MM.1S (cell line): ENCODE results near the gene BCAR1.

ENCODE experiments used
- DNase-seq: peaks from one replicate; pipeline ENCODE4 v3.0.0-alpha.2; 2015
- H2AFZ ChIP-seq: fragments of 300-600 bp; sonication (generic); 2 replicates; pipeline ENCODE4 v1.6.0; 2016; ENCODE audit warnings: antibody characterized with exemption, low read length
- H3F3A ChIP-seq: fragments of 300-600 bp; sonication (generic); 2 replicates; pipeline ENCODE4 v1.6.1; 2016; ENCODE audit warnings: mild to moderate bottlenecking, antibody characterized with exemption, low read length, moderate library complexity, mixed read lengths; ENCODE audit not compliant: insufficient read depth
- H3K27ac ChIP-seq: fragments of 300-600 bp; sonication (generic); 2 replicates; pipeline ENCODE4 v1.5.1; 2016; ENCODE audit warnings: mild to moderate bottlenecking, low read length
- H3K27me3 ChIP-seq: fragments of 300-600 bp; sonication (generic); replicated peaks from 2 replicates; pipeline ENCODE4 v1.6.0; 2016; ENCODE audit warnings: low read length; ENCODE audit not compliant: insufficient read depth
- H3K36me3 ChIP-seq: fragments of 300-600 bp; sonication (generic); replicated peaks from 2 replicates; pipeline ENCODE4 v1.6.1; 2016; ENCODE audit warnings: mild to moderate bottlenecking, low read length, mixed read lengths; ENCODE audit not compliant: insufficient read depth
- H3K4me1 ChIP-seq: fragments of 300-600 bp; sonication (generic); 2 replicates; pipeline ENCODE4 v1.6.1; 2016; ENCODE audit warnings: low read length, mixed read lengths
- H3K4me2 ChIP-seq: fragments of 300-600 bp; sonication (generic); 2 replicates; pipeline ENCODE4 v1.6.0; 2016; ENCODE audit warnings: low read depth, low read length
- H3K4me3 ChIP-seq: fragments of 300-600 bp; sonication (generic); 2 replicates; pipeline ENCODE4 v1.5.1; 2016; ENCODE audit warnings: low read length, mixed read lengths
- H3K79me2 ChIP-seq: fragments of 300-600 bp; sonication (generic); 2 replicates; pipeline ENCODE4 v1.6.1; 2016; ENCODE audit warnings: mixed run types, low read length, mixed read lengths
- H3K9ac ChIP-seq: fragments of 300-600 bp; sonication (generic); 2 replicates; pipeline ENCODE4 v1.6.1; 2016; ENCODE audit warnings: low read length, mixed read lengths
- H3K9me2 ChIP-seq: fragments of 300-600 bp; sonication (generic); replicated peaks from 2 replicates; pipeline ENCODE4 v1.6.1; 2016; ENCODE audit warnings: mild to moderate bottlenecking, low read length, mixed read lengths; ENCODE audit not compliant: insufficient read depth
- H3K9me3 ChIP-seq: fragments of 300-600 bp; sonication (generic); replicated peaks from 2 replicates; pipeline ENCODE4 v1.6.1; 2016; ENCODE audit warnings: mild to moderate bottlenecking, low read length, mixed read lengths; ENCODE audit not compliant: insufficient read depth
- H4K20me1 ChIP-seq: fragments of 300-600 bp; sonication (generic); 2 replicates; pipeline ENCODE4 v1.6.1; 2016; ENCODE audit warnings: mild to moderate bottlenecking, low read length, moderate library complexity, mixed read lengths; ENCODE audit not compliant: insufficient read depth
- CTCF ChIP-seq: fragments of 300-600 bp; sonication (generic); IDR thresholded peaks from 2 replicates; pipeline ENCODE4 v1.5.1; 2016; ENCODE audit warnings: antibody characterized with exemption, low read length, mixed read lengths
- EZH2 ChIP-seq: fragments of 300-600 bp; sonication (generic); optimal IDR thresholded peaks from 2 replicates; pipeline ENCODE3; 2017; ENCODE audit warnings: low read depth, mild to moderate bottlenecking, antibody characterized with exemption, low read length, mixed read lengths
- EZH2phosphoT487 ChIP-seq: fragments of 300-600 bp; sonication (generic); IDR thresholded peaks from 2 replicates; pipeline ENCODE4 v1.6.1; 2018; ENCODE audit warnings: antibody characterized with exemption, low read length

The BCAR1 gene

GRCh38 chr16:75230471-75231110 lies 20.8 kb downstream of the BCAR1 start:
- Histone ChIP-seq H3K4me2 (no peak overlapping the region), H2AFZ (no peak overlapping the region), H3K4me3 (no peak overlapping the region), H3K4me1 (no peaks in the 10 kb centered on the region), H3K9ac (no peak overlapping the region), H3K79me2 (no peaks in the 10 kb centered on the region), H3K27ac (no peak overlapping the region), H3F3A (no peaks in the 10 kb centered on the region), H3K27me3 (no peaks in the 10 kb centered on the region; the same call in 1 of the 2 replicates), H3K36me3 (no peaks in the 10 kb centered on the region), H3K9me3 (no peaks in the 10 kb centered on the region), H4K20me1 (no peaks in the 10 kb centered on the region), H3K9me2 (no peaks in the 10 kb centered on the region)
- DNase-seq, result no peak
- TF ChIP-seq EZH2 (no peak), EZH2phosphoT487 (no peak), CTCF (no peak)

- Histone ChIP-seq H3K36me3 (no peaks in the 10 kb centered on the region), H3K27me3 (no peaks in the 10 kb centered on the region; the same call in 1 of the 2 replicates), H3K4me2 (no peak overlapping the region), H3K4me1 (no peaks in the 10 kb centered on the region), H3K9ac (no peak overlapping the region), H3F3A (no peaks in the 10 kb centered on the region), H3K79me2 (no peaks in the 10 kb centered on the region), H3K4me3 (no peak overlapping the region), H3K9me2 (no peaks in the 10 kb centered on the region), H3K9me3 (no peaks in the 10 kb centered on the region), H2AFZ (no peak overlapping the region), H3K27ac (no peak overlapping the region), H4K20me1 (no peaks in the 10 kb centered on the region)
- TF ChIP-seq EZH2phosphoT487, result no peak
- TF ChIP-seq EZH2, result no peak
- TF ChIP-seq CTCF, result no peak
- DNase-seq, result no peak
Measured at GRCh38 chr16:75229172-75230031, 22.0 kb downstream of the BCAR1 start.

GRCh38 chr16:75228143-75228976 lies 23.1 kb downstream of the BCAR1 start:
- Histone ChIP-seq H3K4me1 (no peaks in the 10 kb centered on the region), H3K9me2 (no peaks in the 10 kb centered on the region), H4K20me1 (no peaks in the 10 kb centered on the region), H3K4me2 (no peak overlapping the region), H3K4me3 (no peak overlapping the region), H2AFZ (no peak overlapping the region), H3K27ac (no peak overlapping the region), H3K79me2 (no peaks in the 10 kb centered on the region), H3F3A (no peaks in the 10 kb centered on the region), H3K27me3 (no peaks in the 10 kb centered on the region; the same call in 1 of the 2 replicates), H3K36me3 (no peaks in the 10 kb centered on the region), H3K9ac (no peak overlapping the region), H3K9me3 (no peaks in the 10 kb centered on the region)
- no peak for DNase-seq
- TF ChIP-seq EZH2phosphoT487, result no peak
- no peak for TF ChIP-seq CTCF
- no peak for TF ChIP-seq EZH2
